HG03103 (cell line): ENCODE measurements around the gene KCNK2.

Source experiments
- ATAC-seq: cut with Tn5 transposase; IDR thresholded peaks from one replicate; pipeline ENCODE4 v1.9.1; 2021; ENCODE audit warnings: low read depth; ENCODE audit not compliant: unreplicated experiment

KCNK2 gene

DNA sequence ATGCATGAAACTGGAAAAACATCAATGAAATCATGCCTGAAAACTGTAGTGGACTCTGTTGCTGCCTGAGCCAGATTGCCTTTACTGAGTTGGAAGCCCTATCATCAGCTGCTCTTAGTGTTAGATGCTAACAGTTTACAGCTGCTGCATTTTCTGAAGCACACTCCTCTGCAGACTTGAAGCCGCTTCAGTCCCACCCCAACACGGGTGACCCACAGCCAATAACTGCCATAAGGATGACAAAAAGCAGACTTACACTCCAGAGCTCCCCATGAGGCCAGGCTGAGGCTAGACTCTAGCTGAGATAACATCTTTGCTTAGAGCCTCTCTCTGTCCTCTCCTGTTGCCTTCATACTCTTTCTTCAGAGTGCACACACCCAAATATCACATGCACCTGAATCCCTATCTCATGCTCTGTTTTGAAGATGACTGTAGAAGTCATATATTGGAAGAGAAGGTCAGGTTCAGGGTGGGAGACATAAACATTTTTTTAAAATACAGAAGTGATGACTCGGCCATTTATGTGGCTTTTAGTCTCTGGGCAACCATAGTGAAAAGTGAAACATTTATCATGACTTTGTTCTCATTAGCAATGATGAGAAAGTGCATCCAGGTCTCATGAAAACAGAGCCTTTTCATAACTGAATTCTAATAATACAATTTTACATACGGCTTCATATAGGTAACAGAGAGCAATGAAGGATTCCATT lies 161.0 kb downstream of the KCNK2 start:
- ATAC-seq: no peak

- ATAC-seq: no peak
Measured at GRCh38 chr1:215250913-215251312, 168.4 kb downstream of the KCNK2 start.

- no peak for ATAC-seq
Measured at GRCh38 chr1:215251428-215251827, 168.9 kb downstream of the KCNK2 start.

GRCh38 chr1:215252164-215252563 lies 169.6 kb downstream of the KCNK2 start:
- no peak for ATAC-seq

- no peak for ATAC-seq
Measured at GRCh38 chr1:215256936-215257679, 174.6 kb downstream of the KCNK2 start.

- ATAC-seq: no peak
Measured at GRCh38 chr1:215260711-215261110, 178.2 kb downstream of the KCNK2 start.

GRCh38 chr1:215262106-215262505 lies 179.6 kb downstream of the KCNK2 start:
- no peak for ATAC-seq

DNA sequence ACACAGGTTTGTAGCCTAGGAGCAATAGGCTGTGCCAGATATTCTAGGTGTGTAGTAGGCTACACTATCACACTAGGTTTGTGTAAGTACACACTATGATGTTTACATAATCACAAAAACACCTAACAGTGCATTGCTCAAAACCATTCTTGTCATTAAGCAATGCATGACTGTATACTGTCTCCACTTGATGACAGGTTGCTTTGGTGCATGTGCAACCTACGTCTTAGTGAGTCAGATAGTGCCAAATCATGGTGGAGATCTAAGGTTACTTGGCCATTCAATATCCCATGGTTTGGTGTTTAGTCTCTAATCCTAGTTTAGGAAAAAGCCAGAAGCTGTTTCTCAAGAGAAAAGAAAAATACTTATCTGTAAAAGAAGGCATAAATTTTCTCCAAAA lies 181.1 kb downstream of the KCNK2 start:
- no peak for ATAC-seq

DNA sequence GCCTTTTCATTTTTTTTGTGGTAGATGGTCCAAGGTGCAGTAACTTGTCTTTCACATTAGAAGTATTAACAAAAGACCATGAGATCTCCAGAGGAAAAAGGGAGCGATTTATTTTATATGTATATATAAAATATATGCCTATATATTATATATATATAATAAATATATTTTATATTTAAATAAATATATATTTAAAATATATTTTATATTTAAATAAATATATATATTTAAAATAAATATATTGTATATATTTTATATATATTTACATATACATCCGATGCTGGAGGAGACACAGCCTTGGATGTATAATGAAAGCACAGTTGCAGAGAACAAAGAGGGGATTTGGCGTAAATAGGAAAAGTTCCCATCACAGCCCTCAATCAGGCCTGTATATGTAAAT lies 182.1 kb downstream of the KCNK2 start:
- no peak for ATAC-seq

GRCh38 chr1:215267495-215267894 lies 185.0 kb downstream of the KCNK2 start:
- ATAC-seq: no peak

DNA sequence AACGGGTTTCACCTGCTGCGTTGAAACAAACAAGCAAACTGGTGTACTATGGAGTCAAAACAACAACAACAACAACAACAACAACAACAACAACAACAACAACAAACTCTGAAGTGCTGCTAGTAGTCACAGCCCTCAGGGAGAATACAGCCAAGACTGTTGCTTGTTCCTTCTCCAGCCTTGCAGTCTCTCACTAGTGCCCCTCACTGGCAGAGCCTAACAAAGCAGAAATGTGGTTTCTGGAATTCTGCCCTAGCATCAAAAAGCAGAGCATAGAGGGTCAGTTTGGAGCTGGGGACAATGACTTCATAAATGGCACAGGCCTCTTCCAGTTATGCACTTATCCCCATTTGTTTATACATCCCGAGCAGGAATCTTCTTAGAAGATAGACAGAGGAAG lies 187.4 kb downstream of the KCNK2 start:
- no peak for ATAC-seq

- ATAC-seq: no peak
Measured at GRCh38 chr1:215273838-215274516, 191.4 kb downstream of the KCNK2 start.

- no peak for ATAC-seq
Measured at GRCh38 chr1:215276582-215276981, 194.0 kb downstream of the KCNK2 start.

GRCh38 chr1:215277532-215277931 lies 195.0 kb downstream of the KCNK2 start:
- no peak for ATAC-seq

- no peak for ATAC-seq
Measured at GRCh38 chr1:215279682-215280081, 197.1 kb downstream of the KCNK2 start.

DNA sequence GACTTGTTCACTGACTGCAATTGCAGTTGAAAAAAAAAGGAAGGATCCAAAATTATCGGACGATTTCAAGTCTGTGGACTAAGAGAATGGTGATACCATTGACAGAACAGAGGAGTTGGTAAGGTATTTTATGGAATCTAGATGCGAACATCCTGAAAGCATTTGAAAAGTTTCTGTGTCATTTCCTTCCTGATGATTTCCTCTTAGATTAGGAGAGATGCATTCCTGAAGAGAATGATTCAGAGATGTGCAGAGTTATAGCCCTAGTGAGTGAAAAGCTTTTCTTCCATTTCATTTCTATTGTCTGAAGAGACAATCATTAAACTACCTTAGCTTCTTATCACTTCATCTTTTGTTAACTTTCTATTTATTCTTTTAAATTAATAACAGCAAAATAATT lies 200.0 kb downstream of the KCNK2 start:
- ATAC-seq: no peak

DNA sequence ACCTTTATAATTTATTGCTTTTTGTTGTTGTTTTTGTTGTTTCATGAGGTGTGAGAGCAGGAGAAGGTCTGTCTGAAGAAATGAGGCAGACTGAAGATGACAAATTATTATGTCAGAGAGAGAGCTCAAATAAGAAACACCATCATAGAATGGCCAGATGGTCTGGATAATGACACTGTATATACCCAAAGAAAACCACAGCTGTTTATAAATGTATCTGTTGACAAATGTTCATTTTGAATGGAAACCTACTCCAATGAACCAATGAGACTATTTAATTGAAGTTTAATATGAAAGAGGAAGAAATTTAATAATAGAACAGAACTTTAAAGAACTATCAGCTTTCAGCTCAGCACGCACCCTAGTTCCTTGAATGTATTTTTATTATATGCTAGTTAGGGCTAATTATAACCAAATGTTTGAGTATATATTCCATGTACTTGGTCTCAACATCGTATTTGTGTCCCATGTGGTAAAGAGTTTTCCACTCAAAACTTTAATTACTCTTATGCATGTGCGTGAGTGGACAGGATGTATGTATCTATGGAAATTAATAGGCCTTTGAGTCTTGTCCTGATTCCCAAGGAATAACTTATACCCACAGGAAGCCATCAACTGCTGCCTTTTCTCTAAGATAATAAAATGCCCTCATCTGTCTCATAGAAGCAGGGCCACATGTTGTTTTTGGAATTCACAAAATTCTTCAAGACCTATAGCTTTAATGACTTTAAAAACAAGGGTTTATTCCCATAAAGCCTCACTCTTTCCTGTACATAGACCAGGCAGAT lies 202.7 kb downstream of the KCNK2 start:
- ATAC-seq: no peak
